GM21723 (cell line): ENCODE results near the gene FRAT2.

Experiments
- ATAC-seq: cut with Tn5 transposase; IDR thresholded peaks from one replicate; pipeline ENCODE4 v1.9.1; 2021; ENCODE audit warnings: mild to moderate bottlenecking, moderate library complexity; ENCODE audit not compliant: unreplicated experiment

FRAT2 gene

GRCh38 chr10:97327348-97328294 lies 6.9 kb downstream of the FRAT2 start:
- ATAC-seq: no peak

DNA sequence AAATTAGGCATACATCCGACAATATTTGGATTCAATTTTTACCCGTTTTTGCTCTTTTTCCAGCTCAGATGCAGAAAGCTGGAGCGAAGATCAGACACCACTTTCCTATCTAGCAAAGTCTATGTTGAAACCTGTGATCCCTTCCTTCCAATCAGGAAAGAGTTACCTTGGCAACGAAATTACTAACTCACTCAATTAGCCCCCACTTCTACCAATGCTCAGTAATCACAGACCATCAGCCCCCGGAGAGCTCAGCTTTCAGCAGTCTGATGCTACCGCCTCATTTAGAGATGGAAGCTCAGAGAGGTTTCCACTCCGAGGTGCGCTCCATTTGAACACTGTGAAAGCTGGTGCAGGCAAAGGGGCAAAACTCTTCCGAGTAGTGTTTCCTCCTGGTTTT lies 8.8 kb downstream of the FRAT2 start:
- no peak for ATAC-seq

DNA sequence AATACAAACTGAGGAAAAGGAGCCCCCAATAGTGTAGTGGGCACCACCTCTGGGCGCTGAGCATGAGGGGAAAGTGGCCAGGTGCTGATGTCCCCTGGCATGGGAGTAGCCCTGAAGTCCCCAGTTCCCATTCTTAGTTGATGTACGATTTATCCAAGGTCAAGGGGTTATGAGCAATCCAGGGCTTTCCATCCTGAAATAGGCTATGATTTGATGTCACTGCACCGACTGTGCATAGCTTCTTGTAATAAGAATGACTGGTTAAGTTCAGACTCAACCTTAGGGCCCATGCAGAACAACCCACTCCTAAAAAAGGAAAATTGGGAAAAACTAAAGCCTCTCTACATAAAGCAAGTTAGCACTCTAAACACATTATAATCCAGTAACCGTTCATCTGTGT lies 11.0 kb downstream of the FRAT2 start:
- ATAC-seq: no peak

- no peak for ATAC-seq
Observed at GRCh38 chr10:97321804-97322190, 12.7 kb downstream of the FRAT2 start.

DNA sequence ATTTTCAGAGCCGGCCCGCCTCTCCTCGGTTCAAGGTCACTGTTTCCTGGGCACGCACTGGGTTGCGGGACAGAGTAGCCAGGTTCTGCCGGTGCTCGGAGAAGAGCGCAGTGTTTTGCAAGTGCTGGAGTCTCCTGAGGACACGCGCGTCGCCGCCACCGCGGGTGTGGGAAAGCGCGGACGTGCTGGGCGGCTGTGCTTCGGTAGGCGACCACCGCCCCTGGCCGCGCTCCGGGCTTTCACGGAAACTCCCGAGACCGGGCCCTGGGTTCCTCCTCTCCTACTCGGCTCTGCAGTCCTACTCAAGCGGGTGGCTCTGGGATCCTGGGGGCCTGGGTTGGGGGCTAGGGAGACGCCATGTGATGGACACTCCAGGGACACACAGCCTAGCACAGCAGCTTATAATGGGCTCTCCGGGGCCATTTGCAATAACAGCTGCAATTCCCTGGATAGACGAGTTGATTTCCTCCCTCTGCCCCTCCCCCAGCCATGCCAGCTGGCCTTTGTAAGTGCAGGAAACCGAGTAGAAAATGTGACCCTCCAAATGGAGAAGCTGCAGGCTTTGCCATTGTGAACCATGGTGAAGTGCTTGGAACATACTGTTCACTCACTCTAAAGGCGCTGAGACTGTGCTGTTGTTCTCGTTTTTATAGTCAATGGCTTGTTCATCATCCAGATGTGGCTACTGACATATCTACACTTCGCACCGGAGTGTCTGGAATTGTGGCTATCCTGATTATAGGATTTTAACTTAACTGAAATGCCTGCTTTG lies 13.3 kb downstream of the FRAT2 start:
- no peak for ATAC-seq

DNA sequence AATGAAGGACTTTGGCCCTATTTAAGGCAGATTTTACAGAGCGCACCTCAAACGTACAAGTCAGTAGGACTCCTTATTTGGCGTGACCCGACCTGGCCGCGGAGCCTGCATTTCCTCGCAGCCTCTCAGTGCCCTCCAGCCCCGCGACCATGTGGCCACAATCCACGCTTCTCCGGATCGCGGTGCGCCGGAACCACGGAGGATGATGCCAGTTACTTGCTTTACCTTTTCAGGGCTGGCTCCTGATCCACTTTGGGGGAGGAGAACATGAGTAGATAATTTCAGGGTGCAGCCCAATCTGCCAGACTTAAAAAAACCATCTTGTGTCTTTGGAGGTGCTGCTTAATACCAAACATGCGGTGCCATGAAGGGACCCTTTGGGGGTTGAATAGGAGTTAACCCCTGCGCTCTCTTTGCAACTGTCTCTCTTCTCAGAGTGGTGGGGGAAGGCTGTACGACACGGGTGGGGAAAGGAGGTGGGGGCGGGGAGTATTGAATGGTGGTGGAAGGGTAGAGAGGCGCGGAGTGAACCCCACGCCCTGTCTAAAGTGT lies 14.0 kb downstream of the FRAT2 start:
- no peak for ATAC-seq

DNA sequence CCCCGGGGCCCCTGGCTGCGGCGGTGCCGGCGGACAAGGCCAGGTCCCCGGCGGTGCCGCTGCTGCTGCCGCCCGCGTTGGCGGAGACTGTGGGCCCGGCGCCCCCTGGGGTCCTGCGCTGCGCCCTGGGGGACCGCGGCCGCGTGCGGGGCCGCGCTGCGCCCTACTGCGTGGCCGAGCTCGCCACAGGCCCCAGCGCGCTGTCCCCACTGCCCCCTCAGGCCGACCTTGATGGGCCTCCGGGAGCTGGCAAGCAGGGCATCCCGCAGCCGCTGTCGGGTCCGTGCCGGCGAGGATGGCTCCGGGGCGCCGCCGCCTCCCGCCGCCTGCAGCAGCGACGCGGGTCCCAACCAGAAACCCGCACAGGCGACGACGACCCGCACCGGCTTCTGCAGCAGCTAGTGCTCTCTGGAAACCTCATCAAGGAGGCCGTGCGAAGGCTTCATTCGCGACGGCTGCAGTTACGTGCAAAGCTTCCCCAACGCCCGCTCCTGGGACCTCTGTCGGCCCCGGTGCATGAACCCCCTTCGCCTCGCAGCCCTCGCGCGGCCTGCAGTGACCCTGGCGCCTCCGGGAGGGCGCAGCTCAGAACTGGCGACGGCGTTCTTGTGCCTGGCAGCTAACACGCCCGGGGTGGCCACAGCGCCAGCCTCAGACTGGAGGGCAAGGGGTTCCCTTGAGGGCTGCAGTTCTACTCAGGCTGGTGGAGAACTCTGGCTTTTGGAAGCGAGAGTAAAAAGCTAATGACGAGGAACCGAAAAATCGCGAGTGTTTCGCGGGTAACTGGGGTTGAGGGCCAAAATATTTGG lies 14.7 kb downstream of the FRAT2 start:
- peak; percentile 42 for ATAC-seq

DNA sequence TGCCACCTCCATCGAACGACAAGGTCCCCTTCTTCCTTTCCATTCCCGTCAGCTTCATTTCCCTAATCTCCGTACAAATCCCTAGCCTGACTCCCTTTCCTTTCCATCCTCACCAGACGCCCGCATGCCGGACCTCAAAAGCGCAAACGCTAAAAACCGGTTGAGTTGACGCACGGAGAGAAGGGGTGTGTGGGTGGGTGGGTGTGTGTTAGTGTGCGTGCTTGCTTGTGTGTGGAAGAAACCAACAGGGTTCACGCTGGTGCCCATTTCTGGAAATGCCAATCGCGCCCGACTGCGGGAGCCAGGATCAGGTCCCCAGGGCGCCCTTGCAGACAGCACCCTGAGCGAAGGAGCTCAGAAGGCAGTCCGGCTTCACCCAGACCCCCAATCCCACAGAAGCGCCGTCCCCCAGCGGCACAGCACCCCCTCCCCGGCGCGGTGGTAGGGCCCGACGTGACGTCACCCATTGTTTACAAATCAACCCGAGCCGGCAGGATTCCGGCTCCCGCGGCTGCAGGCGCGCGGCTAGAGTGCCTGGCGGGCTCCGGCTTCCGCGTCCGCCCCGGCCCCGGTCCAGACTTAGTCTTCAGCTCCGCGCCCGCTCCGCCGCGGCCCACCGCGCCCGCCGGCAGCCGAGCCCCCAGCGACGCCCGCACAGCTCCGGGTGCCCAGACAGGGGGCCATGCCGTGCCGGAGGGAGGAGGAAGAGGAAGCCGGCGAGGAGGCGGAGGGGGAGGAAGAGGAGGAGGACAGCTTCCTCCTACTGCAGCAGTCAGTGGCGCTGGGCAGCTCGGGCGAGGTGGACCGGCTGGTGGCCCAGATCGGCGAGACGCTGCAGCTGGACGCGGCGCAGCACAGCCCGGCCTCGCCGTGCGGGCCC lies 15.5 kb downstream of the FRAT2 start, which contains the start of gene FRAT1:
FRAT1 (plus strand) TSS at position 500 of the 880 bp plus-strand sequence; CDS start at position 683, 183 bp downstream.
- peak; percentile 83 for ATAC-seq

GRCh38 chr10:97314671-97315070 lies 19.9 kb downstream of the FRAT2 start:
- no peak for ATAC-seq

DNA sequence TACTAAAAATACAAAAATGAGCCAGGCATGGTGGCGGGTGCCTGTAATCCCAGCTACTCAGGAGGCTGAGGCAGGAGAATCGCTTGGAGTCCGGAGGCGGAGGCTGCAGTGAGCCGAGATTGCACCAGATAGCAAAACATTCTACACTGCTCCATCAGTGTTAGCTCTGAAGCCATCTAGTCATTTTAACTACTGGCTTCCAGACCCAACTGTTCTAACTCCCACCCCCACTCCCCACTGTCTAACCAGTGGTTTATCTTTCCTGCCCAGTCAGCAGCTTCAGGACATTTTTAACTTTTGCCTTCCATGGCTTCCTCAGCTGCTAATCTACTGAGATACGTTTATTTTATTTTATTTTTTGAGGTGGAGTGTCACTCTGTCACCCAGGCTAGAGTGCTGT lies 21.6 kb downstream of the FRAT2 start:
- ATAC-seq: no peak

DNA sequence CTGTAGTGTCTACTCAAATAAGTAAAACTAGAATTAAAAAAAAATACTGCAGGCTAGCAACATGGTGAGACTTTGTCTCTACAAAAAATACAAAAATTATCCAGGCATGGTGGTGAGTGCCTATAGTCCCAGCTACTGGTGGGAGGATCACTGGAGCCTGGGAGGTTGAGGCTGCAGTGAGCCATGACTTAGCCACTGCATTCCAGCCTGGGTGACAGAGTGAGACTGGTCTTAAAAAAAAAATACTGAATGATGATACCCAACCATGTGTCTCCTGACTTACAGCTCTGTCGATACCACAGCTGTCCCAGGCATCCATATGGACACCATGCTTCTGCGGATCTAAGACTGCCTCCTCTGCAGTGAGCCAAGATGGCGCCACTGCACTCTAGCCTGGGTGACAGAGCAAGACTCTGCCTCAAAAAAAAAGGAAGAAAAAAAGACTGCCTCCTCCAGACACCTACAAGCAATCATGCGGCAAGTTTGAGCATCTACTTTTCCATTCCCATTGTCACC lies 23.4 kb downstream of the FRAT2 start:
- no peak for ATAC-seq

- ATAC-seq: no peak
Observed at GRCh38 chr10:97307866-97308780, 26.4 kb downstream of the FRAT2 start.

DNA sequence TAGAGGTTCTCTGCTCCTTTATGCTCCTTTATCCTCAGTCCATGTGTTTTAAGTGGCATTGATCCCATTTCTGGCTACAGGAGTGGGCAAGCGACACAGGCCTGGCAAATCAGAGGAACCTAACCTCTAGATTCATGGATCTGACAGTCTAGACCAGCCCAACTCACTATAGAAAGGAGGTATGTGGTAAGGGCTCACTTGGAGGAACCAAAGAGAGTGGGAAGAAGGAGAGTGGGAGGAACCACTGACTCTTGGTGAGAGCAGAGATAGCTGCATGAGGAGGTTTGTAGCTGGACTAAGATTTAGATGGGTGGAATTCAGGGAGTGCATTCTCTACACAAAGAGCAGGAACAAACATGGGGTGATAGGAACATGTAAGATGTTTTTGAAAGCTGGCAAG lies 27.1 kb downstream of the FRAT2 start:
- ATAC-seq: no peak

GRCh38 chr10:97302088-97302791 lies 32.3 kb downstream of the FRAT2 start:
- no peak for ATAC-seq

GRCh38 chr10:97300980-97301379 lies 33.5 kb downstream of the FRAT2 start:
- ATAC-seq: no peak

DNA sequence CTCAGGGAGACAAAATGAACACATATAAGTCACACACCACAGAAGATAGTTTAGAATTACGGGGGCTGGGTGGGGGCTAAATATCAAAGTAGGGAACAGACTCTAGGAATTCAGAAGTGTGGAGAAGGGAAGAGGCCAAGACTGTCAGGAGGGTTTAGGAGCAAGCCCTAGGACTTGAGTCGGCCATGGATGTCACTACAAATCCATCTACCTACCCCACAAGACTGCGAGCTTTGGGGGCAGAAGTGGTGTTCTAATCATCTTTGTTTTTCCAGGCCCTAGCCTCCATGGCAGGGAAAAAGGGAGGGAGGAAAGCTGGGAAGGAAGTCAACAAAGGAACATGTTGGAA lies 36.3 kb downstream of the FRAT2 start:
- no peak for ATAC-seq

DNA sequence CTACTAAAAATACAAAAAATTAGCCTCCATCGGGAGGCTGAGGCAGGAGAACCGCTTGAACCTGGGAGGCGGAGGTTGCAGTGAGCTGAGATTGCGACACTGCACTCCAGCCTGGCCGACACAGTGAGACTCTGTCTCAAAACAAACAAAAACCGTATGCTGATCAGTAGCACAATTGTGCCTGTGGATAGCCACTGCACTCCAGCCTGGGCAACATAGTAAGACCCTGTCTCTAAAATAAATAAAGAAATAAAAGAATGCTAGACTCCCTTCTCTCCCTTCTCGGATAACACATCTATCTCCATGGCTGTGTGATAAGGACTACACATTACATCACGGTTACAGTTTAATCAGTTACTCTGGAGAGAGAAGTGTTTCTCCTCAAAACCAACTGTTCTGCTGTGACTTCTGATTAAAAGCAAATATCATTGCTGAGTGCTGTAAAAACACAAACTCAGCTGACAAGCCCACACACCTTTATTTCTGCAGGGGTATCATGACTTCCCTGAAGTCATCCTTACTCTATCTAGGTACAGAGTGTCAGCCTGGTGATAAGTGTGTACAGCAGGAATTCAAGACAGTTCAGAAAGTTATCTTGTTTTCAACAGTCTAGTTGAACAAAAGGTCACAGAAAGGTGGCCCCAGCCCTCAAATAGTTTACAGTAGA lies 36.8 kb downstream of the FRAT2 start:
- ATAC-seq: no peak

DNA sequence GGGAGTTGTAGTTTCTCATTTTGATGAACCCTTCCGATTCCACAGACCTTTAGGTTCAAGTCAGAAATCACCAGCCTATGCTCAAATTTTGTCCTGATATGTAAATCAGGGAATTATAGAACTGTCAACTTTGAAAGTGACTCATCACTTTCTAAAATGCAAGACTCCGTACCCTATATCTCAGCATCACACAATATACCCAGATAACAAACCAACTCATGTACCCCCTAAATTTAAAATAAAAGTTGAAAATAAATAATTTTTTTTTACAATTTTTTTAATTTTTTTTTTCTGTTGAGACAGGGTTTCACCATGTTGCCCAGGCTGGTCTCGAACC lies 41.7 kb downstream of the FRAT2 start:
- no peak for ATAC-seq
